ENCODE results near the gene GPER1.

DNA sequence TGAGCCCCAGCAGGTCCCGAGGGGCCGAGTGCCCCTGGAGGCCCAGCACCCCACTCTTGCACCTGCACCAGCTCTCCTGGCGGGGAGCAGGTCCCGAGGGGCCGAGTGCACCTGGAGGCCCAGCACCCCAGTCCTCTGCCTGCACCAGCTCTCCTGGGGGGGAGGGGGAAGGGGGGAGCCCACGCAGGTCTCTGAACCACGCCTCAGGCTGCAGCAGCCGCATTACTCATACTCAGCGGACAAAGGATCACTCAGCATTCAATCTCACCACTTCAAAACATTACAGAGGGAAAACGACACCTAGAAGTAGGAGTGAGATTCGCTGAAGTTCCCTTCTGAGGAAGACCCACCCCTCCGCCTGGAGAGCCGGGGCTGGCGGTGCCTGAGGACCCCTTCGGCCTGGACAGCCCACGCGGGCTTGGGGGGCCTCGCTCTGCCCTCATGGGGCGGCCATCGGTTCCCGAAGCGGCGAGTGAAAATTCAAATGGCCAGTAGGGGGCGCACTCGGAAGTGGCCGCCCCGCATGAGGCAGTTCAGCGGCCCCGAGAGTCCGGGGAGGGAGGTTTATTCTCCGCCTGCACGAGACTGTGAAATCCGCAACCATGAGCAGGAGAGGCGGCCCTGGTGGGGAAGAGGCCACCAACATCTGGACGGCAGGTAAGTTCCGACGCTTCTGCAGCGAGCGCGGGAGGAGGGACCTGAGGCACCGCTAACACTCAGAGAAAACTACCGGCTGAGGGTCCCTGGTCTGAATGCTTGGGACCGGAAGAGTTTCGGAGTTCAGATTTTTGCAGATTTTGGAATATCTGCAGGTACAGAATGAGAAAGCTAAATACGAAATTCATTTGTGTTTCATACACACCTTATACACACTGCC is 1.1 kb upstream of the GPER1 start:
- TF ChIP-seq, protein P1, sequence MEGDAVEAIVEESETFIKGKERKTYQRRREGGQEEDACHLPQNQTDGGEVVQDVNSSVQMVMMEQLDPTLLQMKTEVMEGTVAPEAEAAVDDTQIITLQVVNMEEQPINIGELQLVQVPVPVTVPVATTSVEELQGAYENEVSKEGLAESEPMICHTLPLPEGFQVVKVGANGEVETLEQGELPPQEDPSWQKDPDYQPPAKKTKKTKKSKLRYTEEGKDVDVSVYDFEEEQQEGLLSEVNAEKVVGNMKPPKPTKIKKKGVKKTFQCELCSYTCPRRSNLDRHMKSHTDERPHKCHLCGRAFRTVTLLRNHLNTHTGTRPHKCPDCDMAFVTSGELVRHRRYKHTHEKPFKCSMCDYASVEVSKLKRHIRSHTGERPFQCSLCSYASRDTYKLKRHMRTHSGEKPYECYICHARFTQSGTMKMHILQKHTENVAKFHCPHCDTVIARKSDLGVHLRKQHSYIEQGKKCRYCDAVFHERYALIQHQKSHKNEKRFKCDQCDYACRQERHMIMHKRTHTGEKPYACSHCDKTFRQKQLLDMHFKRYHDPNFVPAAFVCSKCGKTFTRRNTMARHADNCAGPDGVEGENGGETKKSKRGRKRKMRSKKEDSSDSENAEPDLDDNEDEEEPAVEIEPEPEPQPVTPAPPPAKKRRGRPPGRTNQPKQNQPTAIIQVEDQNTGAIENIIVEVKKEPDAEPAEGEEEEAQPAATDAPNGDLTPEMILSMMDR (IDR thresholded peaks at IDR 0.05; ENCODE audit: low read depth, low read length, poor library complexity, severe bottlenecking), result peak; percentile 100
- TF ChIP-seq EZH2phosphoT487 (IDR thresholded peaks at IDR 0.05; ENCODE audit: borderline replicate concordance, low read length), result no peak
